Trophoblast cell (in vitro differentiated cells and primary cell): ENCODE data around the gene MYBPHL.

ENCODE experiments used
- DNase-seq, 2 donors: peaks; one replicate each; pipeline ENCODE4 v3.0.0-alpha.2; 2016
- H2AFZ ChIP-seq: 2 replicates; pipeline ENCODE4 v1.6.1; 2013; ENCODE audit warnings: low read length, moderate library complexity, mild to moderate bottlenecking; ENCODE audit not compliant: insufficient read depth, poor library complexity
- H2AK5ac ChIP-seq: 2 replicates; pipeline ENCODE4 v1.6.1; 2013; ENCODE audit warnings: mild to moderate bottlenecking, low read length
- H2BK120ac ChIP-seq: 2 replicates; pipeline ENCODE4 v1.6.1; 2013; ENCODE audit warnings: low read length, mild to moderate bottlenecking, moderate library complexity; ENCODE audit not compliant: insufficient read depth, poor library complexity
- H2BK12ac ChIP-seq: 2 replicates; pipeline ENCODE4 v1.6.1; 2013; ENCODE audit warnings: mild to moderate bottlenecking, low read length, moderate library complexity
- H2BK5ac ChIP-seq: 2 replicates; pipeline ENCODE4 v1.6.1; 2013; ENCODE audit warnings: low read length, low read depth, moderate library complexity, mild to moderate bottlenecking; ENCODE audit not compliant: poor library complexity
- H3K14ac ChIP-seq: 2 replicates; pipeline ENCODE4 v1.6.1; 2013; ENCODE audit warnings: mild to moderate bottlenecking, low read length
- H3K18ac ChIP-seq: 2 replicates; pipeline ENCODE4 v1.6.1; 2013; ENCODE audit warnings: mild to moderate bottlenecking, low read length
- H3K23ac ChIP-seq: 2 replicates; pipeline ENCODE4 v1.6.1; 2013; ENCODE audit warnings: low read length
- H3K27ac ChIP-seq: 2 replicates; pipeline ENCODE4 v1.5.1; 2013; ENCODE audit warnings: low read depth, mild to moderate bottlenecking, inconsistent platforms, low read length, moderate library complexity
- H3K27me3 ChIP-seq: 2 replicates; pipeline ENCODE4 v1.6.1; 2013; ENCODE audit warnings: inconsistent platforms, mild to moderate bottlenecking, low read length, moderate library complexity; ENCODE audit not compliant: insufficient read depth
- H3K36me3 ChIP-seq, 2 experiments: 1 replicate in 1 of 2; 2 replicates in 1 of 2; pipeline ENCODE4 v1.6.1; 2013; ENCODE audit warnings: low read length in 2 of 2, mild to moderate bottlenecking in 2 of 2, moderate library complexity in 1 of 2; ENCODE audit not compliant: insufficient read depth in 2 of 2, control insufficient read depth in 1 of 2
- H3K4ac ChIP-seq: 2 replicates; pipeline ENCODE4 v1.6.1; 2013; ENCODE audit warnings: low read depth, mild to moderate bottlenecking, low read length, moderate library complexity
- H3K4me1 ChIP-seq, 2 experiments: 1 replicate in 1 of 2; 2 replicates in 1 of 2; pipeline ENCODE4 v1.6.1; 2013; ENCODE audit warnings: low read length in 2 of 2, mild to moderate bottlenecking in 2 of 2, moderate library complexity in 1 of 2; ENCODE audit not compliant: insufficient read depth in 2 of 2, control insufficient read depth in 1 of 2
- H3K4me2 ChIP-seq: 2 replicates; pipeline ENCODE4 v1.6.1; 2013; ENCODE audit warnings: inconsistent platforms, mild to moderate bottlenecking, low read length, moderate library complexity
- H3K4me3 ChIP-seq: 2 replicates; pipeline ENCODE4 v1.5.1; 2013; ENCODE audit warnings: mild to moderate bottlenecking, low read depth, low read length, inconsistent platforms
- H3K79me1 ChIP-seq: one replicate; pipeline ENCODE4 v1.6.1; 2013; ENCODE audit warnings: low read length
- H3K79me2 ChIP-seq: 2 replicates; pipeline ENCODE4 v1.6.1; 2013; ENCODE audit warnings: low read length, mild to moderate bottlenecking; ENCODE audit not compliant: control insufficient read depth, insufficient read depth, poor library complexity
- H3K9ac ChIP-seq: 2 replicates; pipeline ENCODE4 v1.6.1; 2013; ENCODE audit warnings: mild to moderate bottlenecking, low read length
- H3K9me3 ChIP-seq: 2 replicates; pipeline ENCODE4 v1.6.1; 2013; ENCODE audit warnings: low read depth, mild to moderate bottlenecking, control low read depth, inconsistent platforms, low read length; ENCODE audit not compliant: insufficient read depth
- H4K12ac ChIP-seq: 2 replicates; pipeline ENCODE4 v1.6.1; 2013; ENCODE audit warnings: low read depth, mild to moderate bottlenecking, low read length, moderate library complexity
- H4K8ac ChIP-seq: 2 replicates; pipeline ENCODE4 v1.6.1; 2013; ENCODE audit warnings: low read depth, mild to moderate bottlenecking, low read length, moderate library complexity
- H4K91ac ChIP-seq: one replicate; pipeline ENCODE4 v1.6.1; 2013; ENCODE audit warnings: low read depth, mild to moderate bottlenecking, low read length, moderate library complexity
- WGBS: extraction: QIAGEN DNeasy Blood & Tissue Kit; methylation state at CpG from one replicate; pipeline ENCODE4 v1.1.7; 2013; ENCODE audit warnings: missing lambda C conversion rate; ENCODE audit not compliant: insufficient read length, insufficient coverage; ENCODE audit errors: extremely low coverage; 5-methylcytosine and 5-hydroxymethylcytosine counted together

The MYBPHL gene

DNA sequence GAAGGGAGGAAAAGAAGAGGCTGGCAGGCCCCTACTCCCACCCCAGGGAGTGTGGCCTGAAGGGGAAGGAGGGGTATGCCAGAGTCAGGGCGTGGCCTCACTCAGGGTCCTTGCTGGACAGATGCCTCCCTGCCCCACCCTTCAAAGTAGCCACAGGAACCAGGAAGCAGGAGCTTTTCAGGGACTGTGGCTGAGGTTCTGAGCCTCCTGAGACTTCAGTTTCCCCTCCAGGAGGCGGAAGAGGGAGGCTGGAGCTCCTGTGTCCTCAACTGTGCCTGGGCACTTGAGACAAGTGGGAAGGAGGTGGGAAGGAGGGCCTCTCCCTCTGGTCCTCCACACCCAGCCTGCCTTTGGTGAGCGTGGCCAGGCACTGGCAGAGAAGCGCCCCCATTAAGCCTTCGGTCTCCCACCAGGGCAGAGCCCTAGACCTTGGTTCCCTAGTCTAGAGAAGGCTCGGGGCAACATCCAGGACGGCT, 52.2 kb downstream of the MYBPHL start:
- Histone ChIP-seq H3K9ac (no peak overlapping the region), H4K8ac (peak overlapping the region; percentile 83), H3K79me1 (peaks cover 28% of the 10 kb centered on the region), H3K9me3 (peaks cover 9% of the 10 kb centered on the region), H3K18ac (peak overlapping the region; percentile 86), H2BK5ac (peak overlapping the region; percentile 84), H2AFZ (peak overlapping the region; percentile 23), H3K79me2 (peaks cover 17% of the 10 kb centered on the region), H3K27me3 (no peaks in the 10 kb centered on the region), H3K14ac (peak overlapping the region; percentile 65), H2AK5ac (peak overlapping the region; percentile 97), H3K36me3 (peaks cover 27 to 31% of the 10 kb centered on the region in 2 experiments), H3K23ac (no peak overlapping the region), H3K4me1 (peaks cover 43% of the 10 kb centered on the region in 2 experiments), H3K4me2 (peak overlapping the region; percentile 38), H2BK12ac (peak overlapping the region; percentile 91), H4K12ac (peak overlapping the region; percentile 74), H3K4ac (peak overlapping the region; percentile 28), H3K4me3 (no peak overlapping the region), H4K91ac (peak overlapping the region; percentile 94), H3K27ac (peak overlapping the region; percentile 97), H2BK120ac (peak overlapping the region; percentile 97)
- no CpG with 5 or more reads among the region's 7 CpGs for WGBS
- no peak for DNase-seq

DNA sequence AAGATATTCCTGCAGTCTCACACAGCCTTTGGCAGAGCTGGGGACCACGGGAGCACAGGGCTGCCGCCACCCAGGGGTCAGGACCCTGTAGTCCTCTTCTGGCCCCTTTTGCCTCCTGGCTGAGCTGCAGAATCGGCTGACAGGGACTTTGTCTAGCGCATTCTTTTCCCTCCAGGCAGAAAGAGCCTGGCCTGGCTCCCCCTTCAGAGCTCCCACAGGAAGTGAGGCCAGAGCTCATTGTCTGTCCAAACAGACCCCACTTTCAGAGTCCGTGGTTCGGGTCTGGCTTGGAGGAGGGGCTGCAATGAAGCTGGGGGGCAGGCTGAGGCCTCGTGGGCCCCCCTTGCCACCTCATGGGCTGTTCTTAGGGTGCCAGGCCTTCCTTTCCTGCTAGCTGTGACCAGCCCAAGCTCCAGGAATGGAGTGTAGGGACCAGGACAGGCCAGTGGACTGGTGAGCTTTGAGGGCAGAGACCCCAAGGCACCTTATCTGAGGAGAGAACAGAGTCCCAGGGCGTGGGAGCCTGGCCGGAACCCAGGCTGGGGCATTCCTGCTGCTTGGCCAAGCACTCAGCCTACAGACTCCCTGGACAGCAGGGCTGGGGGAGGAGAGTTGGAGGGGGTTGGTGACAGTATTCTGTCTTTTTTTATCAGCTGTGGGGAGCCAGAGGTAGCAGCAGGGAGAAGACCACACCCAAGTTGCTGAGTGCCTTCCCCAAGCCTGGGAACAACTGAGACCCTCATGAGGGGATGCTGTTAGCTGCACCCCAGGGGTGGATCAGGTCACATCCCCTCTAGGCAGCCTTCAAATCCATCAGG, 52.8 kb downstream of the MYBPHL start:
- Histone ChIP-seq H2BK12ac (peak overlapping the region; percentile 91), H3K18ac (peak overlapping the region; percentile 95), H4K91ac (peak overlapping the region; percentile 94), H3K27me3 (no peaks in the 10 kb centered on the region), H3K23ac (no peak overlapping the region), H3K9me3 (peaks cover 9% of the 10 kb centered on the region), H3K4me2 (peak overlapping the region; percentile 38), H2BK5ac (peak overlapping the region; percentile 92), H3K79me1 (peaks cover 29% of the 10 kb centered on the region), H3K27ac (peak overlapping the region; percentile 97), H4K8ac (peak overlapping the region; percentile 83), H3K4ac (peak overlapping the region; percentile 28), H3K14ac (peak overlapping the region; percentile 91), H2BK120ac (peak overlapping the region; percentile 97), H3K36me3 (peaks cover 23 to 29% of the 10 kb centered on the region in 2 experiments), H3K4me1 (peaks cover 43 to 44% of the 10 kb centered on the region in 2 experiments), H2AFZ (peak overlapping the region; percentile 57), H2AK5ac (peak overlapping the region; percentile 97), H4K12ac (peak overlapping the region; percentile 74), H3K4me3 (no peak overlapping the region), H3K79me2 (peaks cover 17% of the 10 kb centered on the region), H3K9ac (no peak overlapping the region)
- no CpG with 5 or more reads among the region's 9 CpGs for WGBS
- DNase-seq, result no peak

DNA sequence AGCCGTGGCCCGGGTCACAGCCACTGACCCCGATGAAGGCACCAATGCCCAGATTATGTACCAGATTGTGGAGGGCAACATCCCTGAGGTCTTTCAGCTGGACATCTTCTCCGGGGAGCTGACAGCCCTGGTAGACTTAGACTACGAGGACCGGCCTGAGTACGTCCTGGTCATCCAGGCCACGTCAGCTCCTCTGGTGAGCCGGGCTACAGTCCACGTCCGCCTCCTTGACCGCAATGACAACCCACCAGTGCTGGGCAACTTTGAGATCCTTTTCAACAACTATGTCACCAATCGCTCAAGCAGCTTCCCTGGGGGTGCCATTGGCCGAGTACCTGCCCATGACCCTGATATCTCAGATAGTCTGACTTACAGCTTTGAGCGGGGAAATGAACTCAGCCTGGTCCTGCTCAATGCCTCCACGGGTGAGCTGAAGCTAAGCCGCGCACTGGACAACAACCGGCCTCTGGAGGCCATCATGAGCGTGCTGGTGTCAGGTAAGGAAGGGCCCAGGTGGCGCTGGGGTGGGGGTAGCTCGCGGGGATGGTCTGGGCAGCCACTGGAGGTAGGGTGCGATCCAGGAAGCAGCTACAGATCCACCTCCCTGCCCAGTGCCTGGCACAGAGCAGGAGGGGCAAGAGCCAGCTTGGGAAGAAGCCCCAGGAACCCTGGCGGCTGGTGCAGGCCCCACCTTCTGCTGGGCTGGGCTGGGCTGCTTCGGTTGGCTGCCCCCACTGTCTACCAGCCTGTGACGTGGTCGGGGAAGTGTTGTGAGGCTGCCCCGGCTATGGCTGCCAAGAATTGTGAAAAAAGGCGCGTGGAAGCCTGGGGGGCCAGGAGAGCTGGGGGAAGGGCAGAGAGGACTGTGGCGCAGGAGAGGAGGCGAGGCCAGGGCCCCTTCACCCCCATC, 53.7 kb downstream of the MYBPHL start:
- Histone ChIP-seq H3K79me1 (peaks cover 29% of the 10 kb centered on the region), H2BK12ac (peak overlapping the region; percentile 74), H2BK120ac (peak overlapping the region; percentile 69), H3K9ac (no peak overlapping the region), H2BK5ac (peak overlapping the region; percentile 92), H4K12ac (peak overlapping the region; percentile 23), H3K27ac (peak overlapping the region; percentile 97), H4K91ac (peak overlapping the region; percentile 94), H3K9me3 (peaks cover 9% of the 10 kb centered on the region), H3K4me2 (peak overlapping the region; percentile 38), H3K4me1 (peaks cover 46 to 50% of the 10 kb centered on the region in 2 experiments), H3K4ac (peak overlapping the region; percentile 80), H2AK5ac (peak overlapping the region; percentile 97), H3K79me2 (peaks cover 17% of the 10 kb centered on the region), H3K14ac (peak overlapping the region; percentile 91), H2AFZ (peak overlapping the region; percentile 38), H3K18ac (peak overlapping the region; percentile 95), H3K27me3 (no peaks in the 10 kb centered on the region), H3K23ac (no peak overlapping the region), H3K4me3 (no peak overlapping the region), H3K36me3 (peaks cover 14 to 20% of the 10 kb centered on the region in 2 experiments), H4K8ac (peak overlapping the region; percentile 83)
- no peak for DNase-seq
- WGBS, result no CpG with 5 or more reads among the region's 33 CpGs

DNA sequence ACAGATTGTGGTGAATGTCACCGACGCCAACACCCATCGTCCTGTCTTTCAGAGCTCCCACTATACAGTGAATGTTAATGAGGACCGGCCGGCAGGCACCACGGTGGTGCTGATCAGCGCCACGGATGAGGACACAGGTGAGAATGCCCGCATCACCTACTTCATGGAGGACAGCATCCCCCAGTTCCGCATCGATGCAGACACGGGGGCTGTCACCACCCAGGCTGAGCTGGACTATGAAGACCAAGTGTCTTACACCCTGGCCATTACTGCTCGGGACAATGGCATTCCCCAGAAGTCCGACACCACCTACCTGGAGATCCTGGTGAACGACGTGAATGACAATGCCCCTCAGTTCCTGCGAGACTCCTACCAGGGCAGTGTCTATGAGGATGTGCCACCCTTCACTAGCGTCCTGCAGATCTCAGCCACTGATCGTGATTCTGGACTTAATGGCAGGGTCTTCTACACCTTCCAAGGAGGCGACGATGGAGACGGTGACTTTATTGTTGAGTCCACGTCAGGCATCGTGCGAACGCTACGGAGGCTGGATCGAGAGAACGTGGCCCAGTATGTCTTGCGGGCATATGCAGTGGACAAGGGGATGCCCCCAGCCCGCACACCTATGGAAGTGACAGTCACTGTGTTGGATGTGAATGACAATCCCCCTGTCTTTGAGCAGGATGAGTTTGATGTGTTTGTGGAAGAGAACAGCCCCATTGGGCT, 54.5 kb downstream of the MYBPHL start:
- H2AFZ ChIP-seq, result no peak overlapping the region
- H3K79me1 ChIP-seq, result peaks cover 29% of the 10 kb centered on the region
- H2BK12ac ChIP-seq, result no peak overlapping the region
- H4K8ac ChIP-seq, result no peak overlapping the region
- H3K9ac ChIP-seq, result no peak overlapping the region
- no peak overlapping the region for H3K23ac ChIP-seq
- H3K36me3 ChIP-seq, result peaks cover 12 to 20% of the 10 kb centered on the region in 2 experiments
- H2BK120ac ChIP-seq, result no peak overlapping the region
- no peak overlapping the region for H3K27ac ChIP-seq
- H3K27me3 ChIP-seq, result no peaks in the 10 kb centered on the region
- H3K4me2 ChIP-seq, result no peak overlapping the region
- H4K91ac ChIP-seq, result peak overlapping the region; percentile 94
- H3K9me3 ChIP-seq, result peaks cover 9% of the 10 kb centered on the region
- H3K4ac ChIP-seq, result no peak overlapping the region
- H3K14ac ChIP-seq, result no peak overlapping the region
- H2BK5ac ChIP-seq, result no peak overlapping the region
- DNase-seq, result no peak
- peaks cover 17% of the 10 kb centered on the region for H3K79me2 ChIP-seq
- H3K18ac ChIP-seq, result no peak overlapping the region
- peaks cover 42 to 46% of the 10 kb centered on the region in 2 experiments for H3K4me1 ChIP-seq
- H3K4me3 ChIP-seq, result no peak overlapping the region
- no CpG with 5 or more reads among the region's 31 CpGs for WGBS
- no peak overlapping the region for H4K12ac ChIP-seq
- H2AK5ac ChIP-seq, result no peak overlapping the region
